Hematopoietic multipotent progenitor cell treated with erythropoietin and hydrocortisone succinate and interleukin-3 and kit ligand, for 15 days (in vitro differentiated cells): ENCODE data around the gene PRG2.

Experiments used
- DNase-seq: peaks from one replicate; pipeline ENCODE4 v3.0.0-alpha.2; 2015; ENCODE audit warnings: low spot score

The PRG2 gene

GRCh38 chr11:57395905-57396623, 5.6 kb upstream of the PRG2 start:
- DNase-seq = peak; percentile 82

GRCh38 chr11:57394203-57394965, 3.9 kb upstream of the PRG2 start:
- peak; percentile 41 for DNase-seq

GRCh38 chr11:57392763-57393105, 2.3 kb upstream of the PRG2 start:
- DNase-seq = no peak

- DNase-seq = peak; percentile 66
Measured at GRCh38 chr11:57392066-57392762, 1.8 kb upstream of the PRG2 start.

- DNase-seq = no peak
Measured at GRCh38 chr11:57391539-57391938, 1.1 kb upstream of the PRG2 start.

- no peak for DNase-seq
Measured at GRCh38 chr11:57391111-57391510, 661 bp upstream of the PRG2 start.

GRCh38 chr11:57387289-57388030, 3.0 kb downstream of the PRG2 start:
- DNase-seq = peak; percentile 48

- DNase-seq = no peak
Measured at GRCh38 chr11:57386178-57386940, 4.1 kb downstream of the PRG2 start.

GRCh38 chr11:57380975-57381374, 9.5 kb downstream of the PRG2 start, which contains the start of gene PRG3:
Gene PRG3, minus strand, starts transcription at chr11:57381150. Its CDS starts 442 bp downstream, at chr11:57380708.
- no peak for DNase-seq

GRCh38 chr11:57379732-57380131, 10.7 kb downstream of the PRG2 start:
- no peak for DNase-seq

- DNase-seq = no peak
Measured at GRCh38 chr11:57378186-57378585, 12.3 kb downstream of the PRG2 start.

- no peak for DNase-seq
Measured at GRCh38 chr11:57377107-57377506, 13.3 kb downstream of the PRG2 start.

- no peak for DNase-seq
Measured at GRCh38 chr11:57376095-57377090, 14.1 kb downstream of the PRG2 start.

- DNase-seq = no peak
Measured at GRCh38 chr11:57375490-57375889, 15.0 kb downstream of the PRG2 start.

GRCh38 chr11:57374966-57375365, 15.5 kb downstream of the PRG2 start:
- no peak for DNase-seq

GRCh38 chr11:57373146-57373545, 17.3 kb downstream of the PRG2 start:
- no peak for DNase-seq

GRCh38 chr11:57370941-57371340, 19.5 kb downstream of the PRG2 start:
- DNase-seq = no peak

GRCh38 chr11:57370251-57370650, 20.2 kb downstream of the PRG2 start:
- DNase-seq = no peak

GRCh38 chr11:57368845-57369232, 21.6 kb downstream of the PRG2 start:
- DNase-seq = no peak
